ENCODE measurements around the gene SMC4.
"Not testable (repeated sequence)": the region's sequence is repeated elsewhere in the genome, so short reads cannot be mapped to it uniquely, and the experiment has no call there.

Gene SMC4

DNA sequence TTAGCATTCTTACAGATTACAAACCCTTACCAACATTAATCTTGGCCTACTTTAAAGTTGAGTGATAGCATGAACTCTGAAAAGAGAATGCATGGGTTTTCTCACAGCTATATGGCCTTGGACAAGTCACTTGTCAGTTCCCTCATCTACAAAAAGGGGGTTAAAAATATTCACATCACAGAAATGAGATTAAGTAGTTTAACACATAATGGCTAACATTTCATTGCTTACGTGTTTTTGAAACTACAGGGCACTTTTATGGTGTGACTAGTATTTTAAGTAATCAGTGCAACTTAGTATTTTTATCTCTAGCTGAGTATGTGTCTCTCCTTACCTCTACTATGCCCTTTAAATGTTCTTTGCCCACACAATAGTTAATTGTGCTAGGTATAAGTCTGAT, 36.3 kb downstream of the SMC4 start:
- no peak overlapping the region for H3K27ac ChIP-seq
- H3K4me3 ChIP-seq = no peak overlapping the region

DNA sequence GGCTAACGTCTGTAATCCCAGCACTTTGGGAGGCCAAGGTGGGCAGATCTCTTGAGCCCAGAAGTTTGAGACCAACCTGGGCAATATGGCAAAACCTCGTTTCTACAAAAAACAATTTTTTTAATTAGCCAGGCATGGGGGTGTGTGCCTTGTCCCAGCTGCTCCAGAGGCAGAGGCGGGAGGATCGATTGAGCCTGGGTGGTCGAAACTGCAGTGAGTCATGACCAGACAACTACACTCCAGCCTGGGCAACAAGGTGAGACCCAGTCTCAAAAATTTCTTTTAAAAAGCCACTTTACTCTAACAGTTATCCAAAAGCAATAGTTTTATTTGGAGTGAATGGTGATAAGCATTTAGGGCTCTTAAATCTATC, 37.6 kb downstream of the SMC4 start:
- no peak overlapping the region for H3K27ac ChIP-seq
- no peak overlapping the region for H3K4me3 ChIP-seq

DNA sequence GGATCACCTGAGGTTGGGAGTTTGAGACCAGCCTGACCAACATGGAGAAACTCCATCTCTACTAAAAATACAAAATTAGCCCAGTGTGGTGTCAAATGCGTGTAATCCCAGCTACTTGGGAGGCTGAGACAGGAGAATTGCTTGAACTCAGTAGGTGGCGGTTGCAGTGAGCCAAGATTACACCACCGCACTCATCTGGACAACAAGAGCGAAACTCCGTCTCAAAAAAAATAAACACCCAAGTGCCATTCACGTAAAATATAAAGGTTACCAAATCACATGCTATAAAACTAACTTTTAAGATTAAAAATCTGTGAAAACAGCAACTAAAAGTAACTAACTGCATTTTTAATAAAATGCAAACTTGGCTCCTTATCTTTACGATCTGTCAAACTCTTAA, 41.2 kb downstream of the SMC4 start:
- H3K4me3 ChIP-seq = no peak overlapping the region
- H3K27ac ChIP-seq = no peak overlapping the region

DNA sequence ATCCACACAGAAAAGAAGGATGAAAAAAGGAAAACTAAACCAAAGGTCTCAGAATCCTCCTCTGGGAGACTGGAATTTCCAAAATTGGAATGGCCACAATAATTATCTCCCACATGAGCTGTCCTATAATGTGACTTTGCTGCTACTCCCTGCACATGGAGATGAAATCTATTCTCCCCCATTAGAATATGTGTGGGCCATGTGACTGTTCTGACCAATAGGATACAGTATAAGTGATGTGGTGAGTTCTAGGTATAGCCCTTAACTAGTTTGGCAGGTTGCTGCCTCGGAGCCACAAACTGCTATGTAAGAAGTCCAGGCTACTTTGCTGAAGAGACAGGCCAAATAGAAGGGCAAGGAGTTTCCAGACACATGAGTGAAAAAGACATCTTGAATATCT, 45.0 kb downstream of the SMC4 start:
- no peak overlapping the region for H3K27ac ChIP-seq
- no peak overlapping the region for H3K4me3 ChIP-seq

DNA sequence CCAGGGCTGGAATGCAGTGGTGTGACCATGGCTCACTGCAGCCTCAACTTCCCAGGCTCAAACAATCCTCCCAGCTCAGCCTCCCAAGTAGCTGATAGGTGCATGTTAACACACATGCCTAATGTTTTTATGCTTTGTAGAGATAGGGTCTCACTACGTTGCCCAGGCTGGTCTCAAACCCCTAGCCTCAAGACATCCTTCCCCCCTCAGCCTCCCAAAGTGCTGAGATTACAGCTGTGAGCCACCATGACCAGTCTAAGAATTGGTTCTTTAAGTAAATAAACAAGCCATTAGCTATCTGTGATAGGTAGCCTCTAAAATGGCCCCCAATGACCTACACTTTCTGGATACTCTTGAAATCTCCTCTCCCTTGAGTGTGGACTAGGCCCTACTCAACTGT, 46.4 kb downstream of the SMC4 start:
- H3K4me3 ChIP-seq = no peak overlapping the region
- H3K27ac ChIP-seq = no peak overlapping the region

DNA sequence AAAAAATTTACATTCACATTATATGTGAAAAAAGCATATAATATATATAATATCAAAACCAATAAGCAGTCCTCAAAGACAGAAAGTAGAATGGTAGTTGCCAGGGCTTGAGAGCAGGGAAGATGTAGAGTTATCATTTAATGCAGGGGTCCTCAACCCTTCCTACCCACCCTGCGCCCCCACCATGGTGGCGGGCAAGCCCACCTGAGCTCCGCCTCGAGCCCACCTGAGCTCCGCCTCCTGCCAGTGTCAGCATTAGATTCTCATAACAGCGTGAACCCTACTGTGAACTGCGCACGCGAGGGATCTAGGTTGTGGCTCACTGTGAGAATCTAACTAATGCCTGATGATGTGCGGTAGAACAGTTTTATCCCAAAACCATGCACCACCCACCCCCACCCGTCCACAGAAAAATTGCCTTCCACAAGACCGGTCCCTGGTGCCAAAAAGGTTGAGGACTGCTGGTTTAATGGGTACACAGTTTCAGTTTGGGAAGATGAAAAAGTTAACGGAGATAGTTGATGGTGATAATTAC, 47.1 kb downstream of the SMC4 start:
- Histone ChIP-seq H3K4me3 (no peak overlapping the region), H3K27ac (no peak overlapping the region)

DNA sequence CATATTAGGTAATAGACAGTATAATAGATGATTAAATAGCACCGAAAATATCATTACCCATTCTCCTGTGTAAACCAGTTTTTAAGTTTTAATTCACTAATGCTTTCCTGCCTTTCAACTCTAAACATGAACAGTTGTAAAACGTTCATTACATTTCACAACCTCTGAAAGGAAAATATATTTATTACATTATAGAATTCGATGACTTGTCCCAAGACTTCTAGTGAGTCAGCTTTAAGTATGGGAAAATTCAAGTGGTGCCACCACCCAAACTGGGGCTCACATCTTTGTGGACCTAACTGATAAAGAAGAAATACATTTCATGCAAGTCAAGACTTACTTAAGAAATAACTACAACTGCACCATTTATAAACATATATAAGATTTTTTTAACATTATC, 48.1 kb downstream of the SMC4 start:
- peak overlapping the region in 1 of 21 experiments; percentile 24 for H3K27ac ChIP-seq
- H3K4me3 ChIP-seq = no peak overlapping the region

DNA sequence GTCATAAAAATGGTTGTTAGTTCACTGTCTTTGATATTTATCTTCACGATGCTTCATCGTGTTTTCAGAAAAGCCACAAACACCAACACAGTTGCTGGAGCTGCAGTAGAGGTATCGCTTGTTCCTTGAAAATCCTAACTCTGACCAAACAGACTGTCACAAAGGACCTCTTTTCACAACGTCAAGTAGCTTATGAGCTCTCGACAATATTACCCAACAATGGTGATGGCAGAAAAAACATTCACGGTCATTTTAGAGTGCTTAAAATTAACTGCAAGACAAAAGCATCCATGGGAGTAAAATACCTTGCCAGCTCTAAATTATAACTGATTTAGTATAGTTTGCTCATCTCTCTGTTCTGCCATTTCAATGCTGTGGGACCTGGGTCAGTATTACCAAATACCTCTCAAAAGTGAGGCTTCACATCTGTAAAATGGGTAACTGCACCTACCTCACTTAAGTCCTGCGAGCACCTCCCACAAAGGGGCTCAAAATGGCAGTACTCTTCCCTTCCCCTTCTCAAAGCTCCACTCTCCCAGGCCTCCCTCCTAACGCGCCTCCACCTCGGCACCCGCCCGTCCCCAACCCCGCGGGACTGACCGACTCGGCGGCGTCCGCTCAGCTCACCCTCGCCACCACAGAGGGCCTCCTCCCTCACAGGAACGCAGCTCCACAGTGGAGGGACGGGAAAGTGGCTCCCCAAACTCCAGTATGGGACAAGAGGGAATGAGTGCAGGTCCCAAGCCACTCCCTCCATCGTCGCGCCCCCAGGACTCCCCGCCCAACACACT, 49.6 kb downstream of the SMC4 start:
- peak overlapping the region; percentile 27 to 90 (median 78) for H3K27ac ChIP-seq

DNA sequence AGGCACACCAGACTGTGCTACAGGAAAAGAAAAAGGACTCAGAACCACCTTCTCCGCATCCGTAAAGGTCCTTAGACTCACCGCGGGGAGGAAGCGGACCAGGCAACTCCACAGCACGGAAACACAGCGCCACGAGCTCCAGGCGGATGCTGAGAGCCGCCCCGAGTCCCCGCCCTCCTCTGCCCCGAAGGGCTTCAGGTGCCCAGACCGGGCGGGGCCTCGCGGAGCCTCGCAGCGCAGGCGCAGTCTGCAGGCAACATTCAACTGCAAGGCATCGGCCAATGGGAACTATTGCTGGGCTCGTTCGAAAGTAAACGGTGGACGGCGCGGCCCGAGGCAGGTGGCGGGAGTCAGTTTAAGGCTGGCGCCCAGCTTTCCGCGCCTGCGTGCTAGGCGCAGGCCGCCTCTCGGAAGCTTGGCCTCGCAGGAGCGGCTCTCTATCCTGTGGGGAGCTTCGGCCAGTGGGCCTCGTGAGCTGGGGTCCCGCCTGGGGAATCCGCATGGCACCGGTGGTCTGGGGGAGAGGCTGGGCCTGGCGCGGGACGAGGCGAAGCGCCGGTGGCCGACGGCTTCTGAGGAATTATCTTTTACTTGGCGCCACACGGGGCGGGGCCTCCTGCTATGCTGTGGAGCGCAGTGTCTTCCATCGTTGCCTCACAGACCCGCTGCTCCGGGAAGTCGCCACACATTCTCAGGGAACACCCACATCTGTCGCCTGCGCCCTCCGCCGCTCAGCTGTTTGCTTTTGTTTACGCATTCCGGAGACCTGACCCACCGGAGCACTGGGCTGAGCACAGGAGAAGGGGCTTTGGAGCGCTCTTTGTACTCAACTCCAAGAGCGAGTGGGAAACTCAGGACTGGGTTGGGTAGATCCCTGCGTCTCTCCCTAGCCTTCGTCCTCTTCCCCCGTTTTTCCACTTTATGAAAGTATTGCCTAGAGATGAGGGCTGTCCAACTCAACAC, 50.5 kb downstream of the SMC4 start, which contains the start of gene TRIM59:
Gene TRIM59, minus strand, starts transcription at position 151 of the 963 bp plus-strand sequence. CDS start 10,603 bp downstream, outside the sequence.
- H3K27ac ChIP-seq = peak within 1 kb of the TSS; percentile 27 to 90 (median 78)
- peak within 1 kb of the TSS; percentile 44 to 82 (median 61) for H3K4me3 ChIP-seq

More for the DNA sequence above, 49.6 kb downstream of the SMC4 start:
- H3K4me3 ChIP-seq = peak overlapping the region; percentile 44 to 82 (median 61)

DNA sequence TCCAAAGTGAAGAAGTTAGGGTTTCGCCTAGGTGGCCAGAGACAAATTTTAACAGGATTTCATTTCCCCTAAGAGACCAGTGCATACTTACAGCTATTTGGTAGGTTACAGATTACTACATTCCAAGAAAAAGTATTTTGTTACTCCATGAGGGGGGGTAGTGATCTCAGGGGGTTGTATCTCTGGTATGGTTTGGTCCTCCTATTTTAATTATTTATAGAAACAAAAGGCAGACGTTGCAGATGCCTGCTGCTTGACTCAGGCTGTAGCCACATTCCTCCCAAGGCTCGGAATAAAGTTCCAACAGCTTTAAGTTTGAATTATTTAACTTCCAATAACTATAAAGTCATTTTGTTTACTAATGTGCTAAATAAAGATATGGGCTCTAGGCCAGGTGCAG, 51.4 kb downstream of the SMC4 start:
- Histone ChIP-seq H3K4me3 (no peak overlapping the region), H3K27ac (peak overlapping the region in 2 of 21 experiments; percentile 82 to 83)

DNA sequence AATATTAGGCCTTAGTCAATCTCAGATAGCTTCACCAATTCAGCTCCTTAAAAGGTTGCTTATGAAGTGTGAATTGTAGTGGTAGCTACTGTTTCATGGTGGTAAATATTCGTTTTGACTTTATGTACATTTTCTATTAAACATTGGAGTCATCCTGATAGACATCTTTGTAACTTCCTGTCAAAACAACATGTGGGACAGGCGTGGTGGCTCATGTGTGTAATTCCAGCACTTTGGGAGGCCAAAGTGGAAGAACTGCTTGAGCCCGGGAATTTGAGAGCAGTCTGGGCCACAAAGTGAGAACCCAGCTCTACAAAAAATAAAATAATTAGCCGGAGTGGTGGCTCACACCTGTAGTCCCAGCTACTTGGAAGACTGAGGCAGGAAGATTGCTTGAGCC, 52.2 kb downstream of the SMC4 start:
- Histone ChIP-seq H3K27ac (no peak overlapping the region), H3K4me3 (no peak overlapping the region)

DNA sequence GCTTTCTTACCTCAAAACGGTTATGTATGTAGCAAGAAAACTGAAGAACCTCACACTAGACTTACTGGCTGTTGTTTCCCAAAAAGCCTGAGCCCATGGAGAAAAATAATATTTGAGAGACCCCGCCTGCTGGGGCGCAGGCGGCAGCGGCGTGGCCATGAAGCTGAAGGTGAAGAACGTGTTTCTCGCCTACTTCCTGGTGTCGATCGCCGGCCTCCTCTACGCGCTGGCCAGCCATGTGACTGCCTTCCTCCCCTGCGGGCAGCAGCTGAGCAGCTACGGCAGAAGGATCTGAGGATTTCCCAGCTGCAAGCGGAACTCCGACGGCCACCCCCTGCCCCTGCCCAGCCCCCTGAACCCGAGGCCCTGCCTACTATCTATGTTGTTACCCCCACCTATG, 52.8 kb downstream of the SMC4 start:
- not testable (repeated sequence) for H3K4me3 ChIP-seq, H3K27ac ChIP-seq

DNA sequence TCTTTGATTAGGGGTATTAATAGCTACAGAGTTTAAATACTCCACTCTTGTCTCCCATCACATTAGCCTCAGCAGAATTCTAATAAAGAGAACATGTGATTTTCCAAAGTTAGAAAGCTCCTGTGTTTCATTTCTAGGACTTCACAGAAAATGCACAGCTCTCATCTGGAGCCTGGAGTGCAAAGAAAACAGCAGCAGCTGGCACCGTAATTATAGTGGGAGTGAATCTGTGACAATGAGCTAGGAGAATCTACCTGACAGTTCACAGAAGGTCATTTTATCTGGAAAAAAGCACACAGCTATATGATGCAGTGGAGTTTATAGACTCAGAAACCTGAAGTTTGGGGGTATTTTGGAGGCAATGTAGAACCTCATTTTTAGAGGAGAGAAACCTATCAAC, 55.5 kb downstream of the SMC4 start:
- no peak overlapping the region for H3K27ac ChIP-seq
- no peak overlapping the region for H3K4me3 ChIP-seq

DNA sequence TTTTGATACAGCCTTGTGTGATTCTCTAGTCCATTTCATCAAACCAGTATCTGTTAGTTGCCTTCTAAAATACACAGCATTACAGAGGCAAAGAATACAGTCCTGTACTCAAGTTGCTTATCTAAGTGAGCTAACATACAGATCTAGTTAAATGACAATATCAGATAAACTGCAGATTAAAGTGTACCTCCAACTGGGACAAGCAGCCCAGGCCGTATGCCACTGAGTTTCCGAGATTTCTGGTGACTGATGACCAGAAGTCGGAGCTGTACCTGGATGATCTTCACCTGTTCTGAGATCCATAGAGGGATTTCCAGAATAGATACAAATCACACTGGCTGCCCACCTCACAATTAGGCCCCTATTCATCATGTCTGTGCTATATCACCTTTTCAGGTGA, 56.4 kb downstream of the SMC4 start:
- Histone ChIP-seq H3K4me3 (no peak overlapping the region), H3K27ac (no peak overlapping the region)

DNA sequence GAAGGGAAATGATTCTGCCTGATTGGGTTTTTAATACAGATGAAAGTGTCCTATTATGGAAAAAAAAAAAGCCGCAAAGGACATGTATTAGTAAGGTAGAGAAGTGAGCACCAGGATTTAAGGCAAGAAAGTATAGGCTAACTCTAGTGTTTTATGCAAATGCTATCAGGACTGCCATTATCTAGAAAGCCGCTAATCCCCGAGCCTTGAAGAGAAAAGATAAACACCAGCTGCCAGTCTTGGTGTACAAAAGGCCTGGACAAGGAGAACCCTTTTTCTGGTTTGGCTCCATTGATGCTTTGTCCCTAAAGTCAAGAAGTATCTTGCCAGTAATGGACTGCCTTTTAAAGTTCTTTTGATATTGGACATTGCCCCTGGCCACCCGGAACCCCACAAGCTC, 58.7 kb downstream of the SMC4 start:
- H3K27ac ChIP-seq = no peak overlapping the region

DNA sequence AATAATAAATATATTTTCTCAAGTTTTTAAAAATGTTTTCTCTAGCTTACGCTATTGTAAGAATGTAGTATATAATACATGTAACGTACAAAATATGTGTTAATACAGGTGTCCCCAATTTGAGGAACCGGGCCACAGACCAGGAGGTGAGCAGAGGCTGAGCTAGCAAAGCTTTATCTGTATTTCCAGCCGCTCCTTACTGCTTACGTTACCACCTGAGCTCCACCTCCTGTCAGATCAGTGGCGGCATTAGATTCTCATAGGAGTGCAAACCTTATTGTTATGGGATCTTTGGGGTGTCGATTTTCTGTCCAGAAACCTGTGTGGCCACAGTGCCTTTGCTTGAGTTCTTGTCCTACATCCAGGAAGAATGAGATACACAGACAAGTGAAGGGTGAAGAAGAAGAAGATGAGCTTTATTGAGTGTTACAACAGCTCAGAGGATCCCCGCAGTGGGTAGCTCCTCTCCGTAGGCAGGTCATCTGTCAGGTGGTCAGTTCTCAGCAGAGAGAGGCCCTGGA, 60.1 kb downstream of the SMC4 start:
- Histone ChIP-seq H3K27ac (no peak overlapping the region), H3K4me3 (no peak overlapping the region)

More for the DNA sequence above, 58.7 kb downstream of the SMC4 start:
- no peak overlapping the region for H3K4me3 ChIP-seq

DNA sequence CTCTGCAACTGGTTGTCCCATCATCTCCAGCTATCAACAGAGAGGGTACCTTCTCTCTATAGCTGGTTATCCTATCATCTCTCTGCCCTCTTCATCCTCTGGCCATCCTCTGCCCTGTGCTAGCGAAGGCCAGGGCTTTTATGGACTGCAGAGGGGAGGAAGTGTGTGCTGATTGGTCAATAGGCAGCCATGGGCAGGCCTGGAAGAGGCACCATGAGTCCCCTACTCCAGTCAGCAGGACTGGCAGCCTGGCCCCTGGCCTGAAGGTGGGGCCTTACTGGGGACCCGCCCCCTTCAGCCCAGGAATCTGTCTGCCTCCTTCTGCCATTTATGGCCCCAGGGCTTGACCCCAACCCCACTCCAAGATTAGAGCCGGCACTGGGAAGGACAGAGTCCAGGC, 60.6 kb downstream of the SMC4 start:
- H3K4me3 ChIP-seq = no peak overlapping the region
- H3K27ac ChIP-seq = no peak overlapping the region

DNA sequence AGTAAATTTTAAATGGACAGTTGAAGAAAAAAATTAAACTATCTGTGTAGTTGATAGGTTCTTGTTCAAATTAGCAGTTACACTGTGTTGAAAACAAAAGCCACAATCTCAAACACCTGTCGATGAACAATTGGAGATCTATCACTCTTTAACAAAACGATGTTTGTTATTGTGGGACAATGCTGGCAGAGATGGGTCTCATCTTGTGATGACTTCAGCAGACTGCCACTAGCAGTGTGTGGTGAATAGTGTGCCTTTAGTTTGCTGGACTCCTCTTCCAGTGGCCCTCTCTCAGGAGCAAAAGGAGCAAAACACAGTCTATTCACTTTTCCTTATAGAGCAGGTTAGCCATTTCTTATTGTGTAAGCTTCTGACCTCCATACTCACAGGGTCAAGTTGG, 64.9 kb downstream of the SMC4 start:
- no peak overlapping the region for H3K4me3 ChIP-seq
- no peak overlapping the region for H3K27ac ChIP-seq

DNA sequence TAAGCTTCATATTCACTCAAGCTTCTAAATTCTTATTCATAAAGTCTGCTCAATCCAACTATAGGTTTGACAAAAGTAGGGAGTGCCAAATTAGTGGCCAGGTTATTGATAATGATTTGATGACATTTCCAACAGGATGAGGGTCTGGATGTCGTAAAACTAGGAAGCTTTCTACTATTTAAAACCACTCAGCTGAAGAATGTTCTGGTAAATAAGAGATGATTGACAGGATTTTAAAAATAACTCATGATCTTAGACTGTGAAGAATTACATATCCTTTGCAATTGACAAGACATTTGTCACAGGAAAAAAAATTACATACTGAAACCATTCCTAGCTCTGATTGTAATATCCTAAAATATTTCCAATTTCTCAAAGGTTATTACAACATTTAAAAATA, 65.5 kb downstream of the SMC4 start:
- Histone ChIP-seq H3K4me3 (no peak overlapping the region), H3K27ac (no peak overlapping the region)

DNA sequence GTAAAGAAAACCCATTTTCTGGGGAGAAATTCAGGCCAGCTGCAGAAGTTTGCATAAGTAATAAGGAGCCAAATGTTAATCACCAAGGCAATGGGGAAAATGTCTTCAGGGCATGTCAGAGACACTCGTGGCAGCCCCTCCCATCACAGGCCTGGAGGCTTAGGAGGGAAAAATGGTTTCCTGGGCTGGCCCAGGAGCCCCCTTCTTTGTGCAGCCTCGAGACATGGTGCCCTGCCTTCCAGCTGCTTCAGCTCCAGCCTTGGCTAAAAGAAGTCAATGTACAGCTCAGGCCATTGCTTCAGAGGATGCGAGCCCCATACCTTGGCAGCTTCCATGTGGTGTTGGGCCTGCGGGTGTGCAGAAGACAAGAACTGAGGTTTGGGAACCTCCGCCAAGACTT, 70.7 kb downstream of the SMC4 start:
- no peak overlapping the region for H3K27ac ChIP-seq
- H3K4me3 ChIP-seq = no peak overlapping the region
